Tibial nerve (tissue), 4 donors: ENCODE measurements around the gene APOE. TPM values are rescaled to one million over a fixed set of nuclear protein-coding genes. Genes with fewer than 3 reads are reported as not detected.
"Not testable (repeated sequence)": the region's sequence is repeated elsewhere in the genome, so short reads cannot be mapped to it uniquely, and the experiment has no call there.

Experiments
- DNase-seq, 2 donors: peaks; one replicate each; pipeline ENCODE4 v3.0.0-alpha.2; 2019; ENCODE audit warnings: low spot score in 2 of 2
- H3K27ac ChIP-seq, 4 donors: fragments of 200-600 bp; sonication (generic) in 3 of 4; one replicate each; pipeline ENCODE4 v1.5.1; 2017 to 2019; ENCODE audit warnings: mild to moderate bottlenecking in 1 of 4
- H3K27me3 ChIP-seq, 2 donors: fragments of 200-600 bp; sonication (generic) in 1 of 2; one replicate each; pipeline versions ENCODE4 v1.5.1 to v1.6.0; 2017 to 2019
- H3K36me3 ChIP-seq, 3 donors: fragments of 200-600 bp; sonication (generic); one replicate each; pipeline ENCODE4 v1.5.1; 2018 to 2019
- H3K4me1 ChIP-seq, 4 donors: fragments of 200-600 bp; sonication (generic) in 3 of 4; one replicate each; pipeline ENCODE4 v1.5.1; 2017 to 2019
- H3K4me3 ChIP-seq, 4 donors: fragments of 200-600 bp; sonication (generic) in 3 of 4; one replicate each; pipeline ENCODE4 v1.5.1; 2017 to 2019; ENCODE audit warnings: mild to moderate bottlenecking in 1 of 4, moderate library complexity in 1 of 4
- H3K9me3 ChIP-seq, 4 donors: fragments of 200-600 bp; sonication (generic) in 3 of 4; one replicate each; pipeline ENCODE4 v1.5.1; 2017 to 2019
- CTCF ChIP-seq, 5 experiments: fragments of 200-600 bp in 3 of 5; fragments of 450-650 bp in 2 of 5; sonication (generic) in 3 of 5; IDR thresholded peaks; one replicate each; pipeline ENCODE4 v1.5.1; 2016 to 2019; ENCODE audit warnings: antibody characterized with exemption in 5 of 5, mild to moderate bottlenecking in 3 of 5, moderate library complexity in 2 of 5
- EP300 ChIP-seq, 2 donors: sonication (generic); formaldehyde crosslinking; IDR thresholded peaks; one replicate each; pipeline ENCODE4 v1.6.1; 2017; ENCODE audit warnings: antibody characterized with exemption in 2 of 2, mild to moderate bottlenecking in 1 of 2
- POLR2A ChIP-seq, 2 donors: fragments of 450-650 bp; IDR thresholded peaks; one replicate each; pipeline ENCODE4 v1.6.1; 2017; ENCODE audit warnings: antibody characterized with exemption in 2 of 2, mild to moderate bottlenecking in 2 of 2, moderate library complexity in 2 of 2
- WGBS, 2 donors: methylation state at CpG; one replicate each; pipeline ENCODE4 v1.1.5; 2018; 5-methylcytosine and 5-hydroxymethylcytosine counted together
- total RNA-seq, 4 donors: library from RNA; depleted of rRNA; stranded (reverse); fragments of >200 nt; gene quantifications; one replicate each; pipeline ENCODE4 v1.1.0, GENCODE V29; 2016

The APOE gene
- total RNA-seq, 4 donors from 2014 or later: 126 to 316 (median 163) TPM

- H3K27ac ChIP-seq: peak overlapping the region in 3 of 4 donors; percentile 51 to 80 (median 73)
- H3K4me3 ChIP-seq: no peak overlapping the region
- H3K9me3 ChIP-seq: no peaks in the 10 kb centered on the region
- peaks cover 0 to 45% (median 32%) of the 10 kb centered on the region in 4 donors for H3K4me1 ChIP-seq
- WGBS, 2 donors: 29 to 36% methylated on average over 6 to 8 of the region's 8 CpGs
- no peaks in the 10 kb centered on the region for H3K36me3 ChIP-seq
- TF ChIP-seq EP300 (IDR thresholded peaks at IDR 0.05): peak in 1 of 2 donors; percentile 76
- no peak for TF ChIP-seq CTCF (IDR thresholded peaks at IDR 0.05)
- peak; percentile 56 to 81 for DNase-seq
- H3K27me3 ChIP-seq: no peaks in the 10 kb centered on the region
Measured at GRCh38 chr19:44925114-44925891, 19.7 kb downstream of the APOE start.

- Histone ChIP-seq H3K4me1 (peaks cover 0 to 45% (median 32%) of the 10 kb centered on the region in 4 donors), H3K4me3 (peak overlapping the region in 2 of 4 donors; percentile 27 to 31), H3K27ac (peak overlapping the region in 1 of 4 donors; percentile 73)
- WGBS, 2 donors: 46 to 50% methylated on average over 18 of the region's 19 CpGs
- not testable (repeated sequence) for H3K27me3 ChIP-seq, DNase-seq, H3K9me3 ChIP-seq, H3K36me3 ChIP-seq
Measured at GRCh38 chr19:44926245-44927077, 20.9 kb downstream of the APOE start.

GRCh38 chr19:44927746-44928145 lies 22.1 kb downstream of the APOE start:
- no peaks in the 10 kb centered on the region for H3K9me3 ChIP-seq
- no peak overlapping the region for H3K27ac ChIP-seq
- no peaks in the 10 kb centered on the region for H3K36me3 ChIP-seq
- H3K4me1 ChIP-seq: peaks cover 0 to 45% (median 32%) of the 10 kb centered on the region in 4 donors
- TF ChIP-seq EP300 (IDR thresholded peaks at IDR 0.05) (no peak), POLR2A (IDR thresholded peaks at IDR 0.05) (no peak), CTCF (IDR thresholded peaks at IDR 0.05) (no peak)
- no peak for DNase-seq
- no peak overlapping the region for H3K4me3 ChIP-seq
- 30 to 32% methylated on average over 5 of the region's 5 CpGs for WGBS, 2 donors
- no peaks in the 10 kb centered on the region for H3K27me3 ChIP-seq

GRCh38 chr19:44930088-44930487 lies 24.5 kb downstream of the APOE start:
- no peak for TF ChIP-seq POLR2A (IDR thresholded peaks at IDR 0.05)
- no peak for TF ChIP-seq CTCF (IDR thresholded peaks at IDR 0.05)
- no peak for TF ChIP-seq EP300 (IDR thresholded peaks at IDR 0.05)
- Histone ChIP-seq H3K27me3 (no peaks in the 10 kb centered on the region), H3K9me3 (no peaks in the 10 kb centered on the region), H3K4me1 (peaks cover 0 to 29% (median 20%) of the 10 kb centered on the region in 4 donors), H3K36me3 (no peaks in the 10 kb centered on the region), H3K4me3 (no peak overlapping the region), H3K27ac (no peak overlapping the region)
- 77 to 81% methylated on average over 7 of the region's 7 CpGs for WGBS, 2 donors
- DNase-seq: no peak

GRCh38 chr19:44931541-44931940 lies 25.9 kb downstream of the APOE start:
- no peak for DNase-seq
- peaks cover 0 to 21% (median 10%) of the 10 kb centered on the region in 4 donors for H3K4me1 ChIP-seq
- no peaks in the 10 kb centered on the region for H3K27me3 ChIP-seq
- no peaks in the 10 kb centered on the region for H3K36me3 ChIP-seq
- no peak overlapping the region for H3K4me3 ChIP-seq
- H3K9me3 ChIP-seq: no peaks in the 10 kb centered on the region
- 85 to 87% methylated on average over 4 of the region's 4 CpGs for WGBS, 2 donors
- H3K27ac ChIP-seq: no peak overlapping the region
- TF ChIP-seq EP300 (IDR thresholded peaks at IDR 0.05) (no peak), CTCF (IDR thresholded peaks at IDR 0.05) (no peak), POLR2A (IDR thresholded peaks at IDR 0.05) (no peak)
